Left ventricle myocardium inferior (tissue), 1 donor: ENCODE results near the gene FUT3. TPM values are rescaled to one million over a fixed set of nuclear protein-coding genes. Genes with fewer than 3 reads are reported as not detected.

Source experiments
- DNase-seq: peaks from one replicate; pipeline ENCODE4 v3.0.0-alpha.2; 2020
- H3K27ac ChIP-seq: fragments of 200-600 bp; replicated peaks from 2 replicates; pipeline ENCODE4 v1.8.0; 2021
- H3K27me3 ChIP-seq: fragments of 200-600 bp; 2 replicates; pipeline ENCODE4 v1.8.0; 2021; ENCODE audit warnings: low read depth
- H3K36me3 ChIP-seq: fragments of 200-600 bp; 2 replicates; pipeline ENCODE4 v1.8.0; 2021
- H3K4me1 ChIP-seq: fragments of 200-600 bp; 2 replicates; pipeline ENCODE4 v1.8.0; 2021
- H3K4me3 ChIP-seq: fragments of 200-600 bp; 2 replicates; pipeline ENCODE4 v1.8.0; 2021; ENCODE audit warnings: mild to moderate bottlenecking, moderate library complexity
- H3K9me3 ChIP-seq: fragments of 200-600 bp; replicated peaks from 2 replicates; pipeline ENCODE4 v1.8.0; 2021
- CTCF ChIP-seq: fragments of 200-600 bp; IDR thresholded peaks from 2 replicates; pipeline ENCODE4 v1.8.0; 2021; ENCODE audit warnings: antibody characterized with exemption, mild to moderate bottlenecking, borderline replicate concordance
- intact Hi-C: fragments of 100-400 bp; cut with micrococcal nuclease; formaldehyde crosslinking; loops from one replicate; pipeline ENCODE4 v1.11.0; 2022
- total RNA-seq: library from RNA; stranded (reverse); fragmentation: NEBNext Ultra II Directional; extraction: Animal tissue kit (Norgen Biotek cat#: 25700); gene quantifications from one replicate; pipeline ENCODE4 v1.2.1, GENCODE V29; 2021
- donor health status: DM: no; HTN: yes; CAD: no; lungs with severe emphysema.

Gene FUT3
- total RNA-seq, 1 donor from 2014 or later: not detected

GRCh38 chr19:5837761-5838352, 13.4 kb downstream of the FUT3 start:
- no peak for TF ChIP-seq CTCF
- H3K27me3 ChIP-seq: peaks cover 12% of the 10 kb centered on the region
- intact Hi-C loops: no loop called here
- DNase-seq: no peak
- no peaks in the 10 kb centered on the region for H3K9me3 ChIP-seq
- H3K4me3 ChIP-seq: no peak overlapping the region
- H3K36me3 ChIP-seq: no peaks in the 10 kb centered on the region
- H3K4me1 ChIP-seq: no peaks in the 10 kb centered on the region
- no peak overlapping the region for H3K27ac ChIP-seq

GRCh38 chr19:5832527-5833216, 18.6 kb downstream of the FUT3 start:
- peaks cover 18% of the 10 kb centered on the region for H3K4me1 ChIP-seq
- H3K27me3 ChIP-seq: peaks cover 44% of the 10 kb centered on the region
- TF ChIP-seq CTCF: no peak
- H3K36me3 ChIP-seq: no peaks in the 10 kb centered on the region
- DNase-seq: no peak
- H3K27ac ChIP-seq: no peak overlapping the region
- H3K9me3 ChIP-seq: no peaks in the 10 kb centered on the region
- intact Hi-C loops: no loop called here
- H3K4me3 ChIP-seq: no peak overlapping the region

- intact Hi-C loops: no loop called here
- H3K4me3 ChIP-seq: no peak overlapping the region
- H3K27ac ChIP-seq: no peak overlapping the region
- no peak for DNase-seq
- peaks cover 45% of the 10 kb centered on the region for H3K27me3 ChIP-seq
- H3K4me1 ChIP-seq: peaks cover 23% of the 10 kb centered on the region
- no peaks in the 10 kb centered on the region for H3K36me3 ChIP-seq
- TF ChIP-seq CTCF: no peak
- H3K9me3 ChIP-seq: no peaks in the 10 kb centered on the region
Measured at GRCh38 chr19:5832061-5832460, 19.2 kb downstream of the FUT3 start.

- Histone ChIP-seq H3K4me1 (peaks cover 27% of the 10 kb centered on the region), H3K36me3 (no peaks in the 10 kb centered on the region), H3K4me3 (no peak overlapping the region), H3K27ac (no peak overlapping the region), H3K27me3 (peaks cover 52% of the 10 kb centered on the region), H3K9me3 (no peaks in the 10 kb centered on the region)
- no peak for DNase-seq
- intact Hi-C loops: no loop called here
- TF ChIP-seq CTCF: no peak
Measured at GRCh38 chr19:5831159-5831558, 20.1 kb downstream of the FUT3 start.

GRCh38 chr19:5829567-5830310, 21.5 kb downstream of the FUT3 start:
- intact Hi-C loops: no loop called here
- DNase-seq: no peak
- no peaks in the 10 kb centered on the region for H3K9me3 ChIP-seq
- peaks cover 27% of the 10 kb centered on the region for H3K4me1 ChIP-seq
- peak overlapping the region; percentile 79 for H3K27ac ChIP-seq
- H3K27me3 ChIP-seq: peaks cover 55% of the 10 kb centered on the region
- H3K36me3 ChIP-seq: no peaks in the 10 kb centered on the region
- peak overlapping the region; percentile 61 for H3K4me3 ChIP-seq
- no peak for TF ChIP-seq CTCF
